Measurements from ENCODE around the gene C19orf44.
"Not testable (repeated sequence)": the region's sequence is repeated elsewhere in the genome, so short reads cannot be mapped to it uniquely, and the experiment has no call there.

Gene C19orf44

DNA sequence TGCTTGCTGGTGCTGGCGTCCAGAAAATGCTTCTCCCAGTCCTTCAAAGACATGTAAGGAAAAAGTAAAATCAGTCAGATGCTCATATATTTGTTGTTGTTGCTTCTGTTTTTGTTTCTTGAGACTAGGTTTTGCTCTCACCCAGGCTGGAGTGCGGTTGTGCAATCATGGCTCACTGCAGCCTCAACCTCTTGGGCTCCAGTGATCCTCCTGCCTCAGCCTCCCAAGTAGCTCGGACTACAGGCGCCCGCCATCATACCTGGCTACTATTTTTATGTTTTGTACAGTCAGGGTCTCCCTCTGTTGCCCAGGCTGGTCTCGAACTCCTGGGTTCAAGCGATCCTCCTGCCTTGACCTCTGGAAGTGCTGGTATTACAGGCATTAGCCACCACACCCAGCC lies 13.4 kb upstream of the C19orf44 start:
- TF ChIP-seq, protein P1, sequence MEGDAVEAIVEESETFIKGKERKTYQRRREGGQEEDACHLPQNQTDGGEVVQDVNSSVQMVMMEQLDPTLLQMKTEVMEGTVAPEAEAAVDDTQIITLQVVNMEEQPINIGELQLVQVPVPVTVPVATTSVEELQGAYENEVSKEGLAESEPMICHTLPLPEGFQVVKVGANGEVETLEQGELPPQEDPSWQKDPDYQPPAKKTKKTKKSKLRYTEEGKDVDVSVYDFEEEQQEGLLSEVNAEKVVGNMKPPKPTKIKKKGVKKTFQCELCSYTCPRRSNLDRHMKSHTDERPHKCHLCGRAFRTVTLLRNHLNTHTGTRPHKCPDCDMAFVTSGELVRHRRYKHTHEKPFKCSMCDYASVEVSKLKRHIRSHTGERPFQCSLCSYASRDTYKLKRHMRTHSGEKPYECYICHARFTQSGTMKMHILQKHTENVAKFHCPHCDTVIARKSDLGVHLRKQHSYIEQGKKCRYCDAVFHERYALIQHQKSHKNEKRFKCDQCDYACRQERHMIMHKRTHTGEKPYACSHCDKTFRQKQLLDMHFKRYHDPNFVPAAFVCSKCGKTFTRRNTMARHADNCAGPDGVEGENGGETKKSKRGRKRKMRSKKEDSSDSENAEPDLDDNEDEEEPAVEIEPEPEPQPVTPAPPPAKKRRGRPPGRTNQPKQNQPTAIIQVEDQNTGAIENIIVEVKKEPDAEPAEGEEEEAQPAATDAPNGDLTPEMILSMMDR (IDR thresholded peaks at IDR 0.05; ENCODE audit: insufficient read depth, missing control alignments), result no peak
- no peak for DNase-seq (ENCODE audit: insufficient read length, low spot score)
- no peak for FAIRE-seq

DNA sequence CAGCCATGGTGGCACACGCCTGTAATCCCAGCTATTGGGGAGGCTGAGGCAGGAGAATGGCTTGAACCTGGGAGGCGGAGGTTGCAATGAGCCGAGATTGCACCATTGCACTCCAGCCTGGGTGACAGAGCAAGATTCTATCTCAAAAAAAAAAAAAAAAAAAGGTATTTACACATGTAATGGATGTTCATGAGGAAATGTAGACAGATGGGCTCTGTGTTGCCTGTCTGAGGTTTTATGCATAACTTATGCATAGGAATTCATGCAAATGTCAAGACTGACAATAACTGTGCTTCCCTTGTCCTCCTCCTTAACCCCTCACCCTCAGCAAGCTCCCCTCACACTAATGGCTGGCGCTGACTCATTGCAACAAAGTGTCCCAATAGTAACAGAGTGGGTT lies 9.7 kb upstream of the C19orf44 start:
- not testable (repeated sequence) for FAIRE-seq; DNase-seq (ENCODE audit: insufficient read length, low spot score)

DNA sequence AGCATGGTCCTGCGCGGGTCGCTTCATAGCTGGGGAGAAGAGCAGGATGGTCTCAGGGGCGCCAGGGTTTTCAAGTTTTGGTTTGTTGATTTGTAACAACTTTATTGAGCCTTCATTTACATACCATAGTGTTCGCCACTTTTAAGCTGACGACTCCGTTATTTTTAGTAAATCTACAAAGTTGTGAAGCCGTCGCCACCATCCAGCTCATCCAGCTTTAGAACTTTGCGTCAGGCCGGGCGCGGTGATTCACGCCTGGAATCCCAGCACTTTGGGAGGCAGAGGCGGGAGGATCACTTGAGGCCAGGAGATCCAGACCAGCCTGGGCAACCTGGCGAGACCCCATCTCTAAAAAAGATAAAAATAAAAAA lies 404 bp downstream of the C19orf44 start:
- TF ChIP-seq, protein P1 (IDR thresholded peaks at IDR 0.05; ENCODE audit: insufficient read depth, missing control alignments), result no peak
- FAIRE-seq (no peak), DNase-seq (ENCODE audit: insufficient read length, low spot score) (no peak)

DNA sequence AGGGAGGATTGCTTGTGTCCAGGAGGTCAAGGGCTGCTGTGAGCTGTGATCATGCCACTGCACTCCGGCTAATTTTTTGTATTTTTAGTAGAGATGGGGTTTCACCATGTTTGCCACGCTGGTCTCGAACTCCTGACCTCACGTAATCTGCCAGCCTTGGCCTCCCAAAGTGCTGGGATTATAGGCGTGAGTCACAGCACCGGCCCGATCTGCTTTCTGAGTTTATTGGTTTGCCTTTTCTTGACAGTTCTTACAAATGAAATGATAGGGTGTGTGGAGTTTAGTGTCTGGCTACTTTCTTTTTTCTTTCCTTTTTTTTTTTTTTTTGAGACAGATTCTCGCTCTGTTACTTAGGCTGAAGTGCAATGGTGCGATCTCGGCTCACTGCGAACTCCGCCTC lies 848 bp downstream of the C19orf44 start:
- FAIRE-seq, result no peak
- TF ChIP-seq, protein P1 (IDR thresholded peaks at IDR 0.05; ENCODE audit: insufficient read depth, missing control alignments), result no peak
- no peak for DNase-seq (ENCODE audit: insufficient read length, low spot score)

DNA sequence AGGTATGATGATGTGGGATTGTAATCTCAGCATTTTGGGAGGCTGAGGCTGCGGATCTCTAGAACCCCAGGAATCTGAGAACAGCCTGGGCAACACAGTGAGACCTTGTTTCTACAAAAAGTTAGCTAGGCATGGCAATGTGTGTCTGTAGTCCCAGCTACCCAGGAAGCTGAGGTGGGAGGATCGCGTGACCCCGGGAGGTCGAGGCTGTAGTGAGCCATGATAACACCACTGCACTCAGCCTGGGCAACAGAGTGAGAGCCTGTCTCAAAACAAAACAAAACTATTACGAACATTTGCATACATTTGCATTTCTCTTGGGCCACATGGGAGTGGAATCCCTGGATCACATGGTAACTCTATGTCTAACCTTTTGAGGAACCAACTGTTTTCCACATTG lies 1.6 kb downstream of the C19orf44 start:
- DNase-seq (ENCODE audit: insufficient read length, low spot score), result no peak
- TF ChIP-seq, protein P1 (IDR thresholded peaks at IDR 0.05; ENCODE audit: insufficient read depth, missing control alignments), result no peak
- no peak for FAIRE-seq

DNA sequence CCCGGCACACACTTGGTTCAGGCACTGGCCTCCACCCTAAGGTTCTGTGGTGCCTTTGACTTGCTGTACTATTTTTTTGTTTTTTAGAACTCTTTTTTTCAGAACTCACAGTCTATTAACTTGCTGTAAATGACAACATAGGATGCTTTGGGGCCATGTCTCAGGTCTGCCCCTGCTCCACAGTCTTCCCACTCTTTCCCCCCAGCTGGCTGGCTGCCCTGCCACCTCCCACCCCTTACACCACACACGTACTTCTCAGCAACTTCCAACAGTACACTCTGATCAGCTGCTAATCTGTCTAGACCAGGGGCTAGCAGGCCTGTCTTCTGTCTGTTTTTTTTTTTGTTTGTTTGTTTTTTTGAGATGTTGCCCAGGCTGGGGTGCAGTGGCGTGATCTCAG lies 8.1 kb downstream of the C19orf44 start:
- no peak for FAIRE-seq
- TF ChIP-seq, protein P1 (IDR thresholded peaks at IDR 0.05; ENCODE audit: insufficient read depth, missing control alignments), result no peak
- DNase-seq (ENCODE audit: insufficient read length, low spot score), result no peak

DNA sequence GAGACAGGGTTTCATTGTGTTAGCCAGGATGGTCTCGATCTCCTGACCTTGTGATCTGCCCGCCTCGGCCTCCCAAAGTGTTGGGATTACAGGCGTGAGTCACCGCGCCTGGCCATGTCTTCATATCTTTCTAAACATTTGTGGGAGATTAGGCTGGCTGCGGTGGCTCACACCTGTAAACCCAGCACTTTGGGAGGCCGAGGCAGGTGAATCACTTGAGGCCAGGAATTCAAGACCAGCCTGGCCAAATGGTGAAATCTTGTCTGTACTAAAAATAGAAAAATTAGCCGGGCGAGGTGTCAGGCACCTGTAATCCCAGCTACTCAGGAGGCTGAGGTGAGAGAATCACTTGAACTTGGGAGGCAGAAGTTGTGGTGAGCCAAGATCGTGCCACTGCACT lies 10.0 kb downstream of the C19orf44 start:
- not testable (repeated sequence) for DNase-seq (ENCODE audit: insufficient read length, low spot score); FAIRE-seq

DNA sequence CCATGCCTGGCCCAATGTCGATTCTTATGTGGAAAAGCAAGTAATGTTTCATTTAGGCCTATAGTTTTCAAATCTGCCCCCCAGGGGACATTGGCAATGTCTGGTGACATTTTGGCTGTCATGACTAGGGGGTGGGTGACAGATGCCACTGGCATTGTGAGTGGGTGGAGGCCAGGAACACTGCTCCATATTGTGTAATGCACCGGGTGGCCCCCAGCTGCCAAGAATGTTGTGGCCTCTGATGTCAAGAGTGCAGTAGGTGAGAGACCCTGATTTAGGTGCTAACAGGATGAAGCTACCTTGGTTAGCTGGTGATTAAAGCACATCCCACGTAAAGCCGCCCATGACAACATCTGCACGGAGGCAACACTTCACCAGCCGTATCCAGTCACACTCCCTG lies 10.8 kb downstream of the C19orf44 start:
- no peak for FAIRE-seq
- TF ChIP-seq, protein P1 (IDR thresholded peaks at IDR 0.05; ENCODE audit: insufficient read depth, missing control alignments), result no peak

More for the DNA sequence above, 10.8 kb downstream of the C19orf44 start:
- no peak for DNase-seq (ENCODE audit: insufficient read length, low spot score)

Measured in D721Med (cell line).